ENCODE data around the gene GPC3.

- no peak for TF ChIP-seq CTCF (IDR thresholded peaks at IDR 0.05; ENCODE audit: low read length)
- TF ChIP-seq EZH2 (IDR thresholded peaks at IDR 0.05; ENCODE audit: borderline replicate concordance, low read length): no peak
Measured at GRCh38 chrX:134007716-134008115, 22.3 kb upstream of the GPC3 start.
